Measurements from ENCODE around the gene SUGP1.

The SUGP1 gene

DNA sequence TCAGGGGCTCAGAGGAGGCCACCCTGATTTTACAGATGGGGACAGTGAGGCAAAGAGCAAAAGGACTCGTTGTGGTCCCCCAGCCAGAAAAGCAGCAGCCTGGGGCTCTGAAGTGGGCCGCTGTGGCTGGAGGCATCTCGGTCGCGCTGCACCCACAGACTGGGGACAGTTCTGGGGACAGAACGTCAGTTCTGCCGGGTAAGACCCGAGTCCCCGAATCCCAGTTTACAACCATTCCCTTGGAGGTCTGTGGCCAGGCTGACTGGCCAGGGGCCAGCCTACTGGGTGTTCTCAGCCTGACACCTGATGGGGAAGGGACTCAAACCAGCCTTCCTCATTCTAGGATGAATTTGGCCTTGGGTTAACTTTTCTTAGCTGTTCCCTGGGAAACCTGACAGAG is 14.1 kb downstream of the SUGP1 start:
- DNase-seq (ENCODE audit: low read depth, low spot score) = no peak
- TF ChIP-seq, protein P1, sequence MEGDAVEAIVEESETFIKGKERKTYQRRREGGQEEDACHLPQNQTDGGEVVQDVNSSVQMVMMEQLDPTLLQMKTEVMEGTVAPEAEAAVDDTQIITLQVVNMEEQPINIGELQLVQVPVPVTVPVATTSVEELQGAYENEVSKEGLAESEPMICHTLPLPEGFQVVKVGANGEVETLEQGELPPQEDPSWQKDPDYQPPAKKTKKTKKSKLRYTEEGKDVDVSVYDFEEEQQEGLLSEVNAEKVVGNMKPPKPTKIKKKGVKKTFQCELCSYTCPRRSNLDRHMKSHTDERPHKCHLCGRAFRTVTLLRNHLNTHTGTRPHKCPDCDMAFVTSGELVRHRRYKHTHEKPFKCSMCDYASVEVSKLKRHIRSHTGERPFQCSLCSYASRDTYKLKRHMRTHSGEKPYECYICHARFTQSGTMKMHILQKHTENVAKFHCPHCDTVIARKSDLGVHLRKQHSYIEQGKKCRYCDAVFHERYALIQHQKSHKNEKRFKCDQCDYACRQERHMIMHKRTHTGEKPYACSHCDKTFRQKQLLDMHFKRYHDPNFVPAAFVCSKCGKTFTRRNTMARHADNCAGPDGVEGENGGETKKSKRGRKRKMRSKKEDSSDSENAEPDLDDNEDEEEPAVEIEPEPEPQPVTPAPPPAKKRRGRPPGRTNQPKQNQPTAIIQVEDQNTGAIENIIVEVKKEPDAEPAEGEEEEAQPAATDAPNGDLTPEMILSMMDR (IDR thresholded peaks at IDR 0.05; ENCODE audit: insufficient read depth, low read length, missing control alignments) = no peak
- POLR2A ChIA-PET = no interaction called here
- CTCF ChIA-PET = interaction anchor here (1.4 kb wide), 1 partner anchor 9 kb away, joined by 4 read pairs; no protein-coding TSS in a partner anchor
- no peak overlapping the region for H3K4me3 ChIP-seq (ENCODE audit: low read depth, low read length)

DNA sequence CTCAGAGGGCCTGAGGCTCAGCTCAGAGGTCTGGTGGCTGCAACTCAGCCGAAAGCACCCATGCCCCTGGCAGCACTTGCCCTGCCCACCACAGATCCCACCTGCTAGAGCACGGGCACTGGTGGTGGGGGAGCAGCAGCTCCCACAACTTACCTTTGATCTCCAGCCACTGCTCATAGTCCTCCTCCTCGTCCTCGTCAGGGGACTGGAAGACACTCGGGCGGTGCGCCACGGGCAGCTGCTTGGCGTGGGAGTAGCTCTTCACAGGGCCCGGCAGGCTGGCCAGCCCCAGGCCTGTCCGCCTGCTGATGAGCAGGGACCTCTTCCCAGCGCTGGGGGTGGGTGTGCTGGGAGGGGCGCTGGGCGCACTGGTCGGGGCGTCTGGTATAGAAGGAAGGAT is 14.6 kb downstream of the SUGP1 start:
- ChIA-PET CTCF (no interaction called here), POLR2A (no interaction called here)
- TF ChIP-seq, protein P1 (IDR thresholded peaks at IDR 0.05; ENCODE audit: insufficient read depth, low read length, missing control alignments) = no peak
- no peak overlapping the region for H3K4me3 ChIP-seq (ENCODE audit: low read depth, low read length)
- no peak for DNase-seq (ENCODE audit: low read depth, low spot score)

DNA sequence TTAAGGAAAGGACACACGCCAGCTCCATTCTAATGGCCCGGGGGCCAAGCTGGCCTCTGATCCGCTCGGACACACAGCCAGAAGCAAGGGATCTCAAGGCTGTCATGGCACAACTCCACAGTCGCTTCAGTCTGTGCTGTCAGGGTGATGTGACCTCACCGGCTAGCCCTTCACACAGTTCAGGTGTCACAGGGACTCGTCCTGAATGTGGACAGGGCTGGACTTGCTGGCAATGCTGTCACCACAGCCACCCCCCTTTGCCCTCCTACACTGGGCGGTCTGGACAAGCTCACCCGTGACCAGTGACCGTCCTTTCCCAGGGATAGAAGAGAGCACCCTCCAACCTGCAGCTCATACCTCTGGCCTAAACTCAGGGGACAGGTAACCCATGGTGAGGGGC is 15.2 kb downstream of the SUGP1 start:
- TF ChIP-seq, protein P1 (IDR thresholded peaks at IDR 0.05; ENCODE audit: insufficient read depth, low read length, missing control alignments) = no peak
- CTCF ChIA-PET = no interaction called here
- no peak overlapping the region for H3K4me3 ChIP-seq (ENCODE audit: low read depth, low read length)

DNA sequence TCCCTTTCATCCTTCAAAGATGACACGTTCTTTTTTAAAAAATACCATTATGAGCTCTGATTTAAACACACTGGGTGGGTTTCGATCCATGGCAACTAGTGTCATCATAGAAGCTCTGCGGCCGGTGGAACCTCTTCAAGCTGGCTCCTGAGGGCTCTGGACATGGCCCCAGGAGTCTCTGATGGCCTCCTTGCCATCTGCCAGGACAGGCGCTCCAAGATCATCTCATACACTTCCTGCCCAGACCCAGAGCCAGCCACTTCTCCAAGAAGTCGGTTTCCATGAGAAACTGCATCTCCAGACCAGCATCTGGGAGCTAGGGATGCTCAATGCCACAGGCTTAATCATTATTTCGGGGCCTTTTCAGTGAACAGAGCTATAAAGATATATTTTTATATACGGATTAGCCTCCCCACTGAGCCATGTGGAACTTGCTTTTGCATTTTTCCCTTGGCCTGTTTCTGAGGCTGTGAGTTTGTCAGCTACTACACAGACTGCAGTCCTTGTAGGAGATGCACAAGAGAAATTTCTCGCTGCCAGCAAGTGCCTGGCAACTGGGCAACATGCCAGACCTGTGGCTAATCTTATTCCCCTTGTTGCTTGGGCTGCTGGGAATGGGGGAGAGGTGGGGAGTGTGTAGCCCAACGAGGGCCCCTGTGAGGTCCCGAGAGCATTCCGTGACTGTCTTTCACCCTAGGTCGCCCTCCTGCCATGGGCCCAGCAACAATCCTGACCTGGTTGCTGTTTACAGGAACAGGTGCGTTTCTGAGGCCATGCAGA is 15.9 kb downstream of the SUGP1 start:
- DNase-seq (ENCODE audit: low read depth, low spot score) = no peak
- ChIA-PET CTCF (interaction anchor here (0.8 kb wide), 1 partner anchor 72 kb away, joined by 4 read pairs; no protein-coding TSS in a partner anchor), POLR2A (interaction anchor here (0.9 kb wide), 1 partner anchor 10 kb away, joined by 4 read pairs; no protein-coding TSS in a partner anchor)
- H3K4me3 ChIP-seq (ENCODE audit: low read depth, low read length) = no peak overlapping the region
- TF ChIP-seq, protein P1 (IDR thresholded peaks at IDR 0.05; ENCODE audit: insufficient read depth, low read length, missing control alignments) = no peak

More for the DNA sequence above, 15.2 kb downstream of the SUGP1 start:
- no peak for DNase-seq (ENCODE audit: low read depth, low spot score)
- POLR2A ChIA-PET = interaction anchor here (0.9 kb wide), 1 partner anchor 10 kb away, joined by 4 read pairs; no protein-coding TSS in a partner anchor

DNA sequence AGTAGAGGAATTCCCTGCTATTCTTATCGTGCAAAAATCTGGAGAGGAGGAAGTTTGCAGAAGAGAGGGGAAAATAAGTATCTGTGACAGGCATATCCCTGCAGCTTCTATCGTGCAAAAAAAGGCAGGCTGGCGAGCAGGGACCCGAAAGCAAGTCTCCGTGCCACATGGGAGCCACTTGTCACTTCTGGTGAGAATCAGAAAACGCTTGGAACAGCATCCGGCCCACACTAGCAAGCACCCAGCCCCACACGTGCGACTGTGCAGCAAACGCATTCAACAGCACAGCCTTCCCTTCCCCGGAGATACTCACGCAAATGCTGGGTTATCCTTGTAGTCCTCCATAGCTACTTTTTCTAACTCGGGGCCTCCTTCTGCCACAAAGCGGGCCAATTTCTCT is 16.9 kb downstream of the SUGP1 start:
- ChIA-PET CTCF (no interaction called here), POLR2A (no interaction called here)
- H3K4me3 ChIP-seq (ENCODE audit: low read depth, low read length) = no peak overlapping the region
- TF ChIP-seq, protein P1 (IDR thresholded peaks at IDR 0.05; ENCODE audit: insufficient read depth, low read length, missing control alignments) = no peak
- DNase-seq (ENCODE audit: low read depth, low spot score) = no peak

DNA sequence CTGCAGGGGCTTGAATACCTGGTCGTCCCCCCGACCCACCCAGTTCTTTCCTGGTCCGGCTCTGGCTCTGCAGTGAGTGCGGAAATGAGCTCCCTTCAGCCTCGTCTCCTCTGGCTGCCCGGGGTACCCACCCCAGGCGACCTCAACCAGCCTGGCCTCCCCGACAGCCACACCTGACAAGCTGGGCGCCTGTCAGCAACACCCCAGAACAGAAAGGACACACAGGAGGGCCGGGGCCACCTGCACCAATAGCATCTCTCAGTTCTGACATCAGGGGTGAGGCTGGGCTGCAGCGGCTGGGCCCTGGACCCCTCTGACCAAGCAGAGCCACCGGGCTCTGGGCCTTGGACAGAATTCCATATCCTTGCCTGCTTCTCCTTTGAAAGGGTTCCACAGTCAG is 19.7 kb downstream of the SUGP1 start:
- no peak overlapping the region for H3K4me3 ChIP-seq (ENCODE audit: low read depth, low read length)
- TF ChIP-seq, protein P1 (IDR thresholded peaks at IDR 0.05; ENCODE audit: insufficient read depth, low read length, missing control alignments) = no peak
- CTCF ChIA-PET = no interaction called here
- no peak for DNase-seq (ENCODE audit: low read depth, low spot score)
- POLR2A ChIA-PET = no interaction called here

All from AG04449 (cell line).